Panc1 (cell line): Measurements from ENCODE around the gene FARS2. TPM values are rescaled to one million over a fixed set of nuclear protein-coding genes. Genes with fewer than 3 reads are reported as not detected.

Experiments
- ATAC-seq: fragments of 200-7000 bp; cut with Tn5 transposase; 2 replicates; pipeline ENCODE4 v1.9.1; 2020; ENCODE audit warnings: mild to moderate bottlenecking, moderate library complexity
- BruUV-seq: library from RNA; stranded (reverse); fragments of 400-500 nt; replicated peaks from 2 replicates; lab custom pipeline; 2021; lab: Mats Ljungman, UMichigan
- CTCF ChIA-PET: fragments of 300-600 bp; sonication (Branson Sonifier 250); formaldehyde crosslinking; loops from one replicate; lab custom pipeline; 2022; ENCODE audit warnings: antibody characterized with exemption; lab: Charles Lee
- POLR2A ChIA-PET: fragments of 300-600 bp; sonication (Branson Sonifier 250); formaldehyde crosslinking; loops from one replicate; lab custom pipeline; 2022; ENCODE audit warnings: antibody characterized with exemption; lab: Charles Lee
- DNase-seq: peaks from one replicate; pipeline ENCODE4 v3.0.0-alpha.2; 2010; ENCODE audit warnings: low read depth, low spot score
- H3K27ac ChIP-seq: 2 replicates; pipeline ENCODE4 v1.5.1; 2011; ENCODE audit warnings: mild to moderate bottlenecking, low read length, inconsistent platforms
- H3K27me3 ChIP-seq: fragments of 200-500 bp; sonication (Bioruptor generic); 2 replicates; pipeline ENCODE4 v1.6.0; 2014; ENCODE audit warnings: low read length, inconsistent platforms; ENCODE audit not compliant: control insufficient read depth, insufficient read depth
- H3K36me3 ChIP-seq: fragments of 200-500 bp; sonication (Bioruptor generic); 2 replicates; pipeline ENCODE4 v1.5.1; 2014; ENCODE audit warnings: inconsistent platforms, mild to moderate bottlenecking, low read length, moderate library complexity; ENCODE audit not compliant: control insufficient read depth, insufficient read depth
- H3K4me1 ChIP-seq: 2 replicates; pipeline ENCODE4 v1.5.1; 2011; ENCODE audit warnings: inconsistent platforms, mild to moderate bottlenecking, low read length, moderate library complexity; ENCODE audit not compliant: control insufficient read depth, insufficient read depth
- H3K4me3 ChIP-seq, 2 experiments: 2 replicates each; pipeline ENCODE4 v1.5.1; 2011 to 2012; ENCODE audit warnings: low read depth in 2 of 2, low read length in 2 of 2, mild to moderate bottlenecking in 2 of 2, inconsistent platforms in 1 of 2, moderate library complexity in 1 of 2
- H3K9me3 ChIP-seq: fragments of 200-500 bp; sonication (Bioruptor generic); 2 replicates; pipeline ENCODE4 v1.5.1; 2014; ENCODE audit warnings: low read depth, mild to moderate bottlenecking, inconsistent platforms, low read length, moderate library complexity; ENCODE audit not compliant: control insufficient read depth, insufficient read depth
- CTCF ChIP-seq: fragments of 450-650 bp; IDR thresholded peaks from 2 replicates; pipeline ENCODE4 v1.5.1; 2017; ENCODE audit warnings: mild to moderate bottlenecking
- POLR2AphosphoS5 ChIP-seq: IDR thresholded peaks from 2 replicates; pipeline ENCODE4 v1.6.1; 2012; ENCODE audit warnings: mild to moderate bottlenecking, low read depth, low read length, moderate library complexity
- REST ChIP-seq, 2 experiments: IDR thresholded peaks; 2 replicates each; pipeline ENCODE4 v1.6.1; 2011 to 2012; ENCODE audit warnings: low read depth in 2 of 2, control low read depth in 1 of 2, low read length in 1 of 2, mild to moderate bottlenecking in 1 of 2, moderate library complexity in 1 of 2; ENCODE audit not compliant: insufficient read depth in 1 of 2
- SIN3A ChIP-seq: IDR thresholded peaks from 2 replicates; pipeline ENCODE4 v1.6.1; 2012; ENCODE audit warnings: low read depth, mild to moderate bottlenecking, low read length, moderate library complexity, borderline replicate concordance; ENCODE audit not compliant: insufficient read depth
- TCF7L2 ChIP-seq: IDR thresholded peaks from 2 replicates; pipeline ENCODE4 v1.6.1; 2011; ENCODE audit warnings: mild to moderate bottlenecking, low read depth, low read length, inconsistent platforms
- in situ Hi-C: cut with HindIII; loops from 2 replicates; pipeline ENCODE4 v1.10.0; 2016; ENCODE audit warnings: low sequenced_read_pairs, low pct_unique_long_range_greater_than_20kb
- intact Hi-C: fragments of 100-400 bp; cut with micrococcal nuclease; formaldehyde crosslinking; loops from one replicate; pipeline ENCODE4 v1.10.0; 2022; ENCODE audit not compliant: unreplicated experiment
- total RNA-seq: library from RNA; stranded (reverse); gene quantifications from one replicate; pipeline ENCODE4 v1.2.1, GENCODE V29; 2021; ENCODE audit not compliant: unreplicated experiment

FARS2 gene
- total RNA-seq, 1 experiment from 2014 or later: 12.8 TPM

- CTCF ChIA-PET: no interaction called here
- no peaks in the 10 kb centered on the region for H3K4me1 ChIP-seq
- POLR2A ChIA-PET: no interaction called here
- no peaks in the 10 kb centered on the region for H3K36me3 ChIP-seq
- DNase-seq (no peak), ATAC-seq (no peak)
- H3K27me3 ChIP-seq: no peaks in the 10 kb centered on the region
- H3K27ac ChIP-seq: no peak overlapping the region
- no peak for TF ChIP-seq TCF7L2
- no peak for TF ChIP-seq SIN3A
- no peak for TF ChIP-seq CTCF
- TF ChIP-seq REST (IDR thresholded peaks at IDR 0.05; ENCODE audit: insufficient read depth in 1 of 2, low read depth in 2 of 2, low read length in 1 of 2): no peak
- no peak for TF ChIP-seq POLR2AphosphoS5
- in situ Hi-C loops: no loop called here
- intact Hi-C loops: loop anchor here (1.0 kb wide), 1 partner anchor 183 kb away; no protein-coding TSS in a partner anchor
- BruUV-seq: no TSS peak
- no peak overlapping the region for H3K4me3 ChIP-seq
- no peaks in the 10 kb centered on the region for H3K9me3 ChIP-seq
Measured at GRCh38 chr6:5215799-5216198, 45.5 kb upstream of the FARS2 start.

GRCh38 chr6:5217356-5217755, 44.0 kb upstream of the FARS2 start:
- H3K36me3 ChIP-seq: no peaks in the 10 kb centered on the region
- in situ Hi-C loops (no loop called here), intact Hi-C loops (no loop called here)
- no peaks in the 10 kb centered on the region for H3K27me3 ChIP-seq
- H3K27ac ChIP-seq: no peak overlapping the region
- H3K9me3 ChIP-seq: no peaks in the 10 kb centered on the region
- TF ChIP-seq REST (IDR thresholded peaks at IDR 0.05; ENCODE audit: insufficient read depth in 1 of 2, low read depth in 2 of 2, low read length in 1 of 2) (no peak), SIN3A (no peak), CTCF (no peak), POLR2AphosphoS5 (no peak), TCF7L2 (no peak)
- no peak for DNase-seq
- CTCF ChIA-PET: no interaction called here
- no peak for ATAC-seq
- H3K4me1 ChIP-seq: no peaks in the 10 kb centered on the region
- no TSS peak for BruUV-seq
- H3K4me3 ChIP-seq: no peak overlapping the region
- POLR2A ChIA-PET: interaction anchor here (0.7 kb wide), 1 partner anchor 55 kb away, joined by 5 read pairs; no protein-coding TSS in a partner anchor
